GM12801 (cell line): Measurements from ENCODE around the gene RASGEF1C.

Experiments
- TF ChIP-seq, protein P1 (sequence below): IDR thresholded peaks from one replicate; pipeline ENCODE4 v1.5.1; 2011; ENCODE audit warnings: control low read depth; ENCODE audit not compliant: insufficient read length; ENCODE audit errors: extremely low read depth

Gene RASGEF1C

DNA sequence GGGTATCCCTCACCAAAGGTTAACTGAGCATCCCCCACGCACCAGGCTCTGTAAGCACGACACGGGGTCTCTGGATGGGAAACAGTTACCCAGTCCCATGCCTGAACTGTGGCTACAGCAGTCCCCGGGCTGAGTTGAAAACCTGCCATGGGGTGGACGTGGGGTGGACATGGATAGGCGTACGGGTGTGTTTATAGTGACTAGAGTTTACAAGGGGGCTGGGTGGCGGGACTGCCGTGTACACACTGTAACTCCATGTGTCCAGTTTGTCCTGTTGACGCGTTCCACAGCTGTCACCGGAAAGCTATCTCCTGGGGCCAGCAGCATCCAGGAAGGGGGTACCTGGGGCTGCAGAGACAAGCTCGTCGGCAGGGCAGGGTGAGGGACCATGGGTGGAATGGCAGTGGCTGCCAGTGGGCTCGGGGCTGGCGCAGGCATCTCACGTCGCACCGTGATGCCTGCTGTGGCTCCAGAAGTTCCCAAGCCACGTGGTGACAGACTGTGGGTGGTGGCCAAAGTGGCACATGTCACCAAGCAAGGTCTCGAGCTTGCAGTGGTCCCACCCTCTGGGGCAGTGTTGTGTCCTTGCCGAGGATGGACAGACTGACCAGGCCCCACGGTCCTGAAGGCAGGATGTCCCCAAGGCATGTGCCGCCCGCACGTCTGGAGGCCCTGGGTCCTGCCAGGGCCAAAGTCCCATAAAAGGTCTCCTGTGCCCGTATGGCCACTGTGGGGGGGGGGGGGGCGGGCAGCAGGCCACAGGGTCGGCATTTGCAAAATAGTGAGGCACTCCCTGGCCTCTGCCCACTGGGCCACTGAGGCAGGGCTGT lies 108.2 kb downstream of the RASGEF1C start:
- TF ChIP-seq, protein P1, sequence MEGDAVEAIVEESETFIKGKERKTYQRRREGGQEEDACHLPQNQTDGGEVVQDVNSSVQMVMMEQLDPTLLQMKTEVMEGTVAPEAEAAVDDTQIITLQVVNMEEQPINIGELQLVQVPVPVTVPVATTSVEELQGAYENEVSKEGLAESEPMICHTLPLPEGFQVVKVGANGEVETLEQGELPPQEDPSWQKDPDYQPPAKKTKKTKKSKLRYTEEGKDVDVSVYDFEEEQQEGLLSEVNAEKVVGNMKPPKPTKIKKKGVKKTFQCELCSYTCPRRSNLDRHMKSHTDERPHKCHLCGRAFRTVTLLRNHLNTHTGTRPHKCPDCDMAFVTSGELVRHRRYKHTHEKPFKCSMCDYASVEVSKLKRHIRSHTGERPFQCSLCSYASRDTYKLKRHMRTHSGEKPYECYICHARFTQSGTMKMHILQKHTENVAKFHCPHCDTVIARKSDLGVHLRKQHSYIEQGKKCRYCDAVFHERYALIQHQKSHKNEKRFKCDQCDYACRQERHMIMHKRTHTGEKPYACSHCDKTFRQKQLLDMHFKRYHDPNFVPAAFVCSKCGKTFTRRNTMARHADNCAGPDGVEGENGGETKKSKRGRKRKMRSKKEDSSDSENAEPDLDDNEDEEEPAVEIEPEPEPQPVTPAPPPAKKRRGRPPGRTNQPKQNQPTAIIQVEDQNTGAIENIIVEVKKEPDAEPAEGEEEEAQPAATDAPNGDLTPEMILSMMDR = no peak

DNA sequence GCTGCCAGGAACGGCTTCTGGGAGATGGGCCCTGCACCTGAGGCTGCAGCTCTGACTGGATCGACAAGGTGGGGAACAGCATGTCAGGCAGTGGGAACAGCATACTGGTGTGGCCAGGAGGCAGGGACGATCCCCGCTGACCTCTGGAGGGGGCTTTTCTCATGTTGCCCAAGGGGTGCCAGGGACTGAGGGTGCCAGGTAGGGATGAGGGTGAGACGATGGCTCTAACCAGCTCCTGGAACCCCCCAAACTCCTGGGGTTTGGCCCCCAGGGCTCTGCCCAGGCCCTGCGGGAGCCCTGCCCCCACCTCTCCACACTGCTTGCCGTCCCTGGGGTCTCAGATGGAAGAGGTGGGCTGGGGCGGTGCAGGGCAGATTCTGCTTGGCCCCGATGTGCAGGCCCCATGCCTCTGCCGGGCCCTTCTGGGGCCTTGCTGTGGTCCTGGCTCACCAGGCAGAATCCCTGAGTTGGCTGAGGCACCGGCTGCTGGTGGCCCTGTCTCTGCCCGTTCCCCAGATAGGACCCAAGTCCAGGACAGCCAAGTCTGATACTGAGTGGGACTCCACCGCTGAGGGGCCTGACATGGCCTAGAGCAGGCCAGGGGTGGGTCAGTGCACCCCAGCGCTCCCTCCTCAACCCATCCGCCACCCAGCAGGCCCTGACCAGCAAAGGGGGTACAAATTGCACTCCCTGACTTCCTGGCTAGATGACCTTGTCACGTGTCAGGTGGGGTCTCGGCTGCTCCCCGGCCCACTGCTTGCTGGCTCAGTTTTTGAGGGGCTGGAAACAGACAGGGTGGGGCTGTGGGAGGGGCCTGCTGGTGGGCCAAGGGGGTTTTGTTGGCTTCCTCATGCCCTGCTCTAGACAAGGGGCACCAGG lies 109.0 kb downstream of the RASGEF1C start:
- TF ChIP-seq, protein P1 = no peak

DNA sequence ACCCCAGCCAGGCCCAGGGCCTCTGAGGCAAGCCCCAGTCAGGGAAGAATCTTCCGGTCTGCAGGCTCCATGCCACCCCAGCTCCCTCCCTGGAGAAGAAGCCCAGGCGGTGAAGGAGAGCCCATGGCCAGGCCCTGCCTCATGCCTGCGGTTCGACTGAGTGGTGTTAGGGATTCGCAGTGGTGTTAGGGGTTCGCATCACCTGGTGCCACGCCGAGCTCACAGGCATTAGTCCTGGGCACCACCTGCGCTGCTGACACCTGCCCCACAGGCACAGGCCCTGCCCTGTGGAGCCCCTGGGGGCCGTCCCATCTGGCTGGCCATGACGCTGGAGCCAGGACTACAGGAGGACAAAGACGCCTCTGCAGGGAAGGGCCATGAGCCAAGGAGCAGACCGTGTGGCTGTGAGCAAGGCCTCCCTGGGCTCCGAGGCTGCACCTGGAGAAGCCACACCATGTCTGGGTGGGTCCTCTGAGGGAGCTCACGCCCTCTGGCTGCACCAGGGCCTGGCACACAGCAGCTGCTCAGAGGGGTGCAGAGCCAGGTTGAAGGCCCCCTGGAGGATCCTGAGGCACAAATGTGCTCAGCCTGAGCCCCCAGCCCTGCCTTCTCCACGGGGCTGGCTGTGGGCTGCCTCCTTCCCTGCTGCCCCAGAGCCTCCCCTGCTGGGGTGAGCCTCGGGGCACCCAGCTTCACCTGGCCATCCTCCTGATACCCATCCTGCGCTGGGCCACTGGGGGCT lies 109.8 kb downstream of the RASGEF1C start:
- TF ChIP-seq, protein P1 = no peak

DNA sequence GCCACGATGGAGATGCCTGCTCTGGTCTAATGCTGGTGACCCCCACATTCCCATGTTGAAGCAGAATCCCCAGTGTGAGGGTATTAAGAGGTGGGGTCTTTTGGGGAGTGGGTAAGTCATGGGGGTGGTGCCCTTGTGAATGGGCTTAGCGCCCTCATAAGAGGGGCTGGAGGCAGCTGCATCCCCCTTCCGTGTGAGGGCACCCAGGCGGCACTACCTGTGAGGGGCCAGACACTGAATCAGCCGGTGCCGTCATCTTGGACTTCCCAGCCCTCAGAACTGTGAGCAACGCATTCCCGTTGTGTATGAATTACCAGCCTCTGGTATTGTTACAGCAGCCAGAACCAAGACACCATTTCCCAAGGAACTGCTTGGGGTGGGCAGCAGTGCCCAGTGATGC lies 110.5 kb downstream of the RASGEF1C start:
- TF ChIP-seq, protein P1 = no peak

DNA sequence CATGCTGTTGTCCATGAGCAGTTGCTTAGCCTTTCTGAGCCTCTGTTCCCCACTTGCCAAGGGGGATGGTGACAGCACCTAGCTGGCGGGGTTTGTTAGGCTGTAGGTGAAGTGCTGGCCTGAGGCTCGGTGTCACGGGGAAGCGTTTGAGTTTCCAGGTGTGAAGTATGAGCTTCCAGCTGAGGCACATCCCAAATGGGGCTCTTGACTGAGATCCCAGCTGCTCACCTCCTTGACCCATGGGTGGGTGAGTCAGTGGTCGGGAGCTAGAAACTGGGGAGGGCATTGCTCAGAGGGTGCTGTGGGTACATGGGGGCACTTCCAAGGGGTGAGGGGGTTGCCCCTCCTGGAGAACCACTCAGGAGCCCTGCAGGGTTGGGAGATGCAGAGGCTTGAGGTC lies 111.1 kb downstream of the RASGEF1C start:
- TF ChIP-seq, protein P1 = no peak

DNA sequence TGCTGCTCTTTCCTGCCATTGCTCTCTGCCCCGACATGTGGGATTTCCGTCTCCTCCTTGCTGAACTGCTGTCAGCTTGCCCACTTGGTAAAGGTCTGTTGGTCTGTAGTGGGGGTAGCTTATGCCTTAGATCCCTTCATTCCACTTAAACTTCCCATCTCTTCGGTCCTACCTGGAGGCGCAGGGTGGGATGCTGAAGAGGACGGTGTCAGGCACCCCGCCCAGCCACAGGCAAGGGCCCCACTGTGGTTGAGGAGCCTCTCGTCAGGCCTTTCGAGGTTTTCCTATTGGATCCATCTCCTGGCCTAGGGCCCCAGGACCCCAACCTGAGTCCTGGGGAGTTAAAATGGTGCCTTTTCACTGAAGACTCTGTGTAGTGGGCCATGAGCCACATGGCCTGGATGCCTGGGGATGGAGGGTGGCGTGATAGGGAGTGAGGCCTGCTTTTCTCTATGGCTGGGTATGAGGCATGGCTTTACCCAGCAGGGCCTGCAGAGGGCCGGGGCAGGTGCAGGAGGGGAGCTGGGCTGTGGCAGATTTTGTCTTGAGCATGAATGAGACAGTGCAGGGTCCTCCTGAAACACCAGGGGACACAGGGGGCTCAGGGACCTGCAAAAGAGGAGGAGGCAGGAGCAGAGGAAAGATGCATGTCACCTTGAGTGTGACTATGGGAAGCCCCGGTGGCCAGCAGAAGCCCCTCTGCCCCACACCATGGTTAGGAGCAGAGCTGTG lies 111.7 kb downstream of the RASGEF1C start:
- TF ChIP-seq, protein P1 = no peak
